HG03139 (cell line): ENCODE measurements around the gene ITGB1.
"Not testable (repeated sequence)": the region's sequence is repeated elsewhere in the genome, so short reads cannot be mapped to it uniquely, and the experiment has no call there.

Experiments used
- ATAC-seq: cut with Tn5 transposase; IDR thresholded peaks from one replicate; pipeline ENCODE4 v1.9.1; 2021; ENCODE audit not compliant: unreplicated experiment

ITGB1 gene

DNA sequence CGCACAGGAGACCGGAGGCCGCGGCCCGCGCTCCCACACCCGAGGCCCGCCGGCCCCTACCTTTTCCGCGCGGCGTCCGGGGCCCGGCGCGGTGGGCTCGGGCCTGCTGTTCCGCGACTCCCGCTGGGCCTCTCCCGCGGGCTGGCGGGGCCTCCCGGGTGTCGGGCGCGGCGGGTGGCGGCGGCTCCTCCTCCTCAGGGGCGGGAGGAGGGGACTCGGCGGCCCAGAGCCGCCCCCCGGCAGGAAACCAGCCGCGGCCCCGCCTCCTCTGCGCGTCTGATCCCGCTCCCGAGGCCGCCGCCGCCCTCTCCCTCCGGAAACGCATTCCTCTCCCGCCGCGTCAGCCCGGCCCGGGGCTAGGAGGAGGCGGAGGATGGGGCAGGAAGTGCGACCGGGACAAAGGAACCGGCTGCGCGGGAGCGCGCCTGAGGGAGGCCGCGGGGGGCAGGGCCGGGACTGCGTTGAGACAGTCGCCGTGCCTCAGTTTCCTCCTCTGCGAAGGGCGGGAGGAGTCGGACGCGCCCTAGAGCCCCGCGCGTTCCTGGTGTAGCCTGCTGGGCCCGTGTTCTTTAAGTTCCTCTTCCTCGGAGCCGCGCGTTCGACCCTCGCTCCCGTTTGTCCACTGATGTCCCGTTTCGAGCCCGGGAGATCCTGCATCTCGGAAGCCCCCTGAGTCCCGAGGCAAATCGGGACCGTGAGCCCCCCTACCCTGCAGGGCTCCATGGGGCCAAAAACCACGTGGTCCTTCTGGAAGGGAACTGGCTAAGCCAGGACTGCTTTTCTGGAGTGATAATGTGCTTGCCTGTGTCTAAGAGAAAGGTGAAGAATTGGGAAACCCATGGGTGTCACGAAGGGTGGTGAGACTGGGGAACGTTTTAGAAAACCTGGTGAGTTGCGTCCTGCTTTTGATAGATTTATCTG lies at the start of gene ITGB1:
Gene ITGB1, minus strand, starts transcription at position 146 of the 921 bp plus-strand sequence. CDS start 22,672 bp downstream, outside the sequence.
- peak; percentile 77 for ATAC-seq

GRCh38 chr10:33006342-33006887 lies 48.4 kb upstream of the ITGB1 start:
- ATAC-seq = no peak

GRCh38 chr10:33005322-33006301 lies 47.6 kb upstream of the ITGB1 start:
- peak; percentile 53 for ATAC-seq

- no peak for ATAC-seq
Observed at GRCh38 chr10:33001908-33002492, 44.0 kb upstream of the ITGB1 start.

GRCh38 chr10:32998060-32998581 lies 40.1 kb upstream of the ITGB1 start:
- not testable (repeated sequence) for ATAC-seq

GRCh38 chr10:32995751-32996150 lies 37.7 kb upstream of the ITGB1 start:
- ATAC-seq = peak; percentile 55

DNA sequence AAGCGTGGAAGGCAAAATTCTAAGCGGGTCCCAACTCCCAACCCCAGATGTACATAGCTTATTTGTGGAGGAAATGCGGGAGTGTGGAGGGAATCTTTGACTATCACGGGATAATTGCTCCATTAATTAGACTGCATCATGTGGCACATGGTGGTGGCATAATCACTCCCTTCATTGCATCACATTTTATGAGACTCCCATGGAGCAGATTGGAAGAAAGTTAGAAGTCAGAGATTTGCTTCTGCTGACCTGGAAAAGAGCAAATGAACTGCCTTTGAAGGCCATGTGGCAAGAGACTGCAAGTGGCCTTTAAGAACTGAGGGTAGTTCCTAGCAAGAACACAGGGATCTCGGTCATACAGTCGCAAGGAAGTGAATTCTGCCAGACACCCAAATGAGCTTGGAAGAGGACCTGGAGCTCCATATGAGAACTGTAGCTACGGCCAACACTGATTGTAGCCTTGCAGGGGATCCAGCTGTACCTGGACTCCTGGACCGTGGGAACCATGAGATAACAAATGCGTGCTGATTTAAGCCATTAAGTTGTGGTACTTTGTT lies 37.1 kb upstream of the ITGB1 start:
- no peak for ATAC-seq

DNA sequence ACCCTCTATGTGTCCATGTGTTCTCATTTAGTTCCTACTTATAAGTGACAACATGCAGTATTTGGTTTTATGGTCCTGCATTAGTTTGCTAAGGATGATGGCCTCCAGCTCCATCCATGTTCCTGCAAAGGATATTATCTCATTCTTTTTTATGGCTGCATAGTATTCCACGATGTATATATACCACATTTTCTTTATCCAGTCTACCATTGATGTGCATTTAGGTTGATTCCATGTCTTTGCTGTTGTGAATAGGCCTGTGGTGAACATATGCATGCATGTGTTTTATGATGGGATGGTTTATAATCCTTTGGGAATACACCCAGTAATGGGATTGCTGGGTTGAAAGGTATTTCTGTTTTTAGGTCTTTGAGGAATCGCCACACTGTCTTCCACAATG lies 36.6 kb upstream of the ITGB1 start:
- ATAC-seq = not testable (repeated sequence)

DNA sequence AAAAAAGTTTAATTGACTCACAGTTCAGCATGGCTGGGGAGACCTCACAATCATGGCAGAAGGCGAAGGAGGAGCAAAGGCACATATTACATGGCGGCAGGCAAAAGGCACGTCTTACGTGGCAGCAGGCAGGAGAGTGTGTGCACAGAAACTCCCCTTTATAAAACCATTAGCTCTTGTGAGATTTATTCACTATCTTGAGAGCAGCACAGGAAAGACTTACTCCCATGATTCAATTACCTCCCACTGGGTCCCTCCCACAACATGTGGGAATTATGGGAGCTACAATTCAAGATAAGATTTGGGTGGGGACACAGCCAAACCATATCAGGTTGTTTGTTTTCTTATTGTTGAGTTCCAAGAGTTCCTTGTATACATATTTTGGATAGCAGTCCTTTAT lies 34.3 kb upstream of the ITGB1 start:
- ATAC-seq = not testable (repeated sequence)

DNA sequence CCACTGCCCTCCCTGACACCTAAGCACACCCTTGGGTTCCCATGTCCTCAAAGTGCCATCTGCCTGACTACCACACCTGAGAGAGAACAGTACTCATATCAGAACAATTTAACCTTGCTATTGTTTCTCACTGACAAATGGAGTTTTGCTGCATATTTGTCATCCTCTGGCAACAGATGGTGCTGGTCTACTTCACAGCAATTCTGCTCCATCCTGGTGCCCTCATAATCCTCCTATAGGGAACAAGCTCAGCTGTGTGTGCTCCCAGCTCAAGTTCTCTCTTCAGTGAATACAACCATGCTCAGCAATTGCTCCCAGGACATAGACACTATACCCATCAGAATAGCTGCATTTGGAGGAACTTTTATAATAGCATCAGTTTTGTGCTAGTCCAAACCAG lies 32.8 kb upstream of the ITGB1 start:
- no peak for ATAC-seq

GRCh38 chr10:32988604-32989003 lies 30.6 kb upstream of the ITGB1 start:
- no peak for ATAC-seq

GRCh38 chr10:32987172-32987571 lies 29.1 kb upstream of the ITGB1 start:
- ATAC-seq = no peak

- no peak for ATAC-seq
Observed at GRCh38 chr10:32985775-32986350, 27.8 kb upstream of the ITGB1 start.

DNA sequence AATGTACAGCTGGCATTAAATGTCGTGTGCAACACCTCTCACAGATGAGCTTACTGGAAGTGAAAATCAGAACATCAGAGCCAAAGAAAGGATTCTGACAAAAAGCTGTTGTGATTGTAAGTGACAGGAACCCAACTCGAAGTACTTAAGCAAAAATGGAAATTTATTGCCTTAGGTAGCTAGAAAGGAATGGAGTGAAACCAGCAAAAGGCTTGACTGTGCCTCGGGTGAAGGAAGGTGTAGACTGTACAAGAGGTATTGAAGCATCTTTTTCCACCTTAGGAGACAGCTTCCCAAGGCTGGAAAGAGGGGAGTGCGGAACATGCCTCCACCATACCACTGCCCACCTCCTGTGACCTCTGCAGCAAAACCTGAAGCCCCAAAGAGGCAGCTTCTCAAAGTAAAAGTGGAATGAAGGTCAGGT lies 27.3 kb upstream of the ITGB1 start:
- ATAC-seq = no peak

GRCh38 chr10:32984003-32984600 lies 26.1 kb upstream of the ITGB1 start:
- ATAC-seq = no peak

DNA sequence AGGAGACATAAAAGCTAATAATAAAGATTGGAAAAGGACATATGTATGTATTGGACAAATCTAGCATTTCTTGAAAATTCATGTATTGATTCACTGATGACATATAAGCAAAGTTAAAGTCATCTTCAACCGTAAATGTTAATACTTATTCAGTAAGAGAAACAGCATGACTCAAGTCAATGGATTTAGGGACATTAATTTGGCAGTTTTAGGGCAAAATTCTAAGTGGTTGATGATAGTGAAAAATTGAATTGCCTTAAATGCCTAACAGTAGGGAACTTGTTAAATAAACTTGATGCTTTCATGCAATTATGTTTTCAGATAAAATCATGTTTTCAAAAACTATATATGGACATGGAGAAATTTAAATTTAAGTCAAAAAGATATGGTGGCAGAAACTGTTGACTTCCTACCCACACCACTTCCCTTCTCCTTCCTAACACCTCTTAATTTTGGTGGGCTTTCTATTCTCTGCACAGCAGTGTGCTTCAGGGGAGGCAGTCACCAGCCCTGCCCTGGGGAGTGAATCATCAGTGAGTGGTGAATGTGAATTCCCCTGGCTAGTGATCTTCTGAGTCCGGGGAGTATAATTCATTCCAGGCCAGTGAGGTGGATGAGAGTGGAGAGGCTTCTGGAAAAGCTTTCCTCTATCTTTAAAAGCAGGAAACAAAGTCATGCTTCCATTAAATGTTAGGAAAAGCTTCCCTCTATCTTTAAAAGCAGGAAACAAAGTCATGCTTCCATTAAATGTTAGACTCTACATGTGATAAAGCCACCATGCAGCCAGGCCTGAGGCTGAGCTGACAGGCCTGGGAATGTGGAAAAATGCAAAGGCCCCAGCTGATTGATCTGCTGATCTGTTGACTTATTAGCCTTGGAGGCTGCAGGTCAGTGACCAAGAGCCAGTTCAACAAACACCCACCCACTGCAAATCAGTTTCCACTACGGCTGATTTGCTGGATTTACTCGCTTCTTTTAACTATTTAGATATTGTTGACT lies 25.2 kb upstream of the ITGB1 start:
- ATAC-seq = no peak

- ATAC-seq = no peak
Observed at GRCh38 chr10:32982293-32982709, 24.3 kb upstream of the ITGB1 start.

- no peak for ATAC-seq
Observed at GRCh38 chr10:32981760-32982159, 23.7 kb upstream of the ITGB1 start.
